Measurements from ENCODE around the gene TGM3. TPM values are rescaled to one million over a fixed set of nuclear protein-coding genes. Genes with fewer than 3 reads are reported as not detected.

The TGM3 gene
- polyA plus RNA-seq, 1 donor (not counting 4 experiments of a cell fraction or from before 2014, with no cell fraction given), result 0.08 TPM

- Histone ChIP-seq H2AFZ (ENCODE audit: control insufficient read depth, low read length) (no peak overlapping the region), H4K20me1 (ENCODE audit: control insufficient read depth, extremely low read depth, insufficient read depth, low read length) (no peaks in the 10 kb centered on the region), H3K9ac (ENCODE audit: control insufficient read depth, extremely low read depth, insufficient read depth, low read length) (no peak overlapping the region), H3K9me3 (ENCODE audit: control insufficient read depth, low read depth, low read length) (no peaks in the 10 kb centered on the region), H3K4me1 (ENCODE audit: control insufficient read depth, extremely low read depth, insufficient read depth, low read length) (no peaks in the 10 kb centered on the region), H3K36me3 (ENCODE audit: control insufficient read depth in 2 of 2, extremely low read depth in 1 of 2, insufficient read depth in 2 of 2, low read length in 2 of 2) (no peaks in the 10 kb centered on the region), H3K79me2 (ENCODE audit: control insufficient read depth, insufficient read depth, low read length) (no peaks in the 10 kb centered on the region), H3K27me3 (ENCODE audit: control insufficient read depth, extremely low read depth, insufficient read depth, low read length) (peaks cover 29% of the 10 kb centered on the region), H3K4me3 (ENCODE audit: control insufficient read depth in 2 of 3, extremely low read depth in 1 of 3, insufficient read depth in 2 of 3, low read depth in 1 of 3, low read length in 3 of 3) (no peak overlapping the region), H3K4me2 (ENCODE audit: control insufficient read depth, extremely low read depth, insufficient read depth, low read depth, low read length) (no peak overlapping the region), H3K9me1 (ENCODE audit: control insufficient read depth, extremely low read depth, insufficient read depth, low read length) (no peaks in the 10 kb centered on the region), H3K27ac (ENCODE audit: control insufficient read depth, insufficient read depth, low read length) (no peak overlapping the region)
- DNase-seq (ENCODE audit: low read depth, low spot score) (no peak), FAIRE-seq (no peak)
- TF ChIP-seq CTCF (optimal IDR thresholded peaks at IDR 0.05 in 1 of 3, IDR thresholded peaks at IDR 0.05 in 1 of 3, conservative IDR thresholded peaks at IDR 0.05 in 1 of 3; ENCODE audit: extremely low read depth in 1 of 3, insufficient read depth in 2 of 3, low read length in 3 of 3), result no peak
- no peak for TF ChIP-seq EZH2 (IDR thresholded peaks at IDR 0.05; ENCODE audit: low read length)
- dilution Hi-C loops (cut with MboI; ENCODE audit: extremely low pct_ligation_motif_present, low sequenced_read_pairs), result loop anchor here (10.0 kb wide), 1 partner anchor 132 kb away; no protein-coding TSS in a partner anchor
These were observed 40.7 kb downstream of the TGM3 start for GRCh38 chr20:2336471-2336870.

GRCh38 chr20:2337142-2337541 lies 41.3 kb downstream of the TGM3 start:
- FAIRE-seq, result no peak
- Histone ChIP-seq H3K4me1 (ENCODE audit: control insufficient read depth, extremely low read depth, insufficient read depth, low read length) (no peaks in the 10 kb centered on the region), H3K79me2 (ENCODE audit: control insufficient read depth, insufficient read depth, low read length) (no peaks in the 10 kb centered on the region), H3K27ac (ENCODE audit: control insufficient read depth, insufficient read depth, low read length) (no peak overlapping the region), H3K36me3 (ENCODE audit: control insufficient read depth in 2 of 2, extremely low read depth in 1 of 2, insufficient read depth in 2 of 2, low read length in 2 of 2) (no peaks in the 10 kb centered on the region), H2AFZ (ENCODE audit: control insufficient read depth, low read length) (no peak overlapping the region), H3K4me2 (ENCODE audit: control insufficient read depth, extremely low read depth, insufficient read depth, low read depth, low read length) (no peak overlapping the region), H3K9me1 (ENCODE audit: control insufficient read depth, extremely low read depth, insufficient read depth, low read length) (no peaks in the 10 kb centered on the region), H3K4me3 (ENCODE audit: control insufficient read depth in 2 of 3, extremely low read depth in 1 of 3, insufficient read depth in 2 of 3, low read depth in 1 of 3, low read length in 3 of 3) (no peak overlapping the region), H3K9ac (ENCODE audit: control insufficient read depth, extremely low read depth, insufficient read depth, low read length) (no peak overlapping the region), H3K27me3 (ENCODE audit: control insufficient read depth, extremely low read depth, insufficient read depth, low read length) (peaks cover 22% of the 10 kb centered on the region), H3K9me3 (ENCODE audit: control insufficient read depth, low read depth, low read length) (no peaks in the 10 kb centered on the region), H4K20me1 (ENCODE audit: control insufficient read depth, extremely low read depth, insufficient read depth, low read length) (no peaks in the 10 kb centered on the region)
- dilution Hi-C loops (cut with MboI; ENCODE audit: extremely low pct_ligation_motif_present, low sequenced_read_pairs), result loop anchor here (10.0 kb wide), 1 partner anchor 132 kb away; no protein-coding TSS in a partner anchor
- DNase-seq (ENCODE audit: low read depth, low spot score), result no peak
- TF ChIP-seq CTCF (optimal IDR thresholded peaks at IDR 0.05 in 1 of 3, IDR thresholded peaks at IDR 0.05 in 1 of 3, conservative IDR thresholded peaks at IDR 0.05 in 1 of 3; ENCODE audit: extremely low read depth in 1 of 3, insufficient read depth in 2 of 3, low read length in 3 of 3) (no peak), EZH2 (IDR thresholded peaks at IDR 0.05; ENCODE audit: low read length) (no peak)
